Tibial nerve (tissue), 4 donors: ENCODE results near the gene HAGH. TPM values are rescaled to one million over a fixed set of nuclear protein-coding genes. Genes with fewer than 3 reads are reported as not detected.

Experiments
- DNase-seq, 2 donors: peaks; one replicate each; pipeline ENCODE4 v3.0.0-alpha.2; 2019; ENCODE audit warnings: low spot score in 2 of 2
- H3K27ac ChIP-seq, 4 donors: fragments of 200-600 bp; sonication (generic) in 3 of 4; one replicate each; pipeline ENCODE4 v1.5.1; 2017 to 2019; ENCODE audit warnings: mild to moderate bottlenecking in 1 of 4
- H3K27me3 ChIP-seq, 2 donors: fragments of 200-600 bp; sonication (generic) in 1 of 2; one replicate each; pipeline versions ENCODE4 v1.5.1 to v1.6.0; 2017 to 2019
- H3K36me3 ChIP-seq, 3 donors: fragments of 200-600 bp; sonication (generic); one replicate each; pipeline ENCODE4 v1.5.1; 2018 to 2019
- H3K4me1 ChIP-seq, 4 donors: fragments of 200-600 bp; sonication (generic) in 3 of 4; one replicate each; pipeline ENCODE4 v1.5.1; 2017 to 2019
- H3K4me3 ChIP-seq, 4 donors: fragments of 200-600 bp; sonication (generic) in 3 of 4; one replicate each; pipeline ENCODE4 v1.5.1; 2017 to 2019; ENCODE audit warnings: mild to moderate bottlenecking in 1 of 4, moderate library complexity in 1 of 4
- H3K9me3 ChIP-seq, 4 donors: fragments of 200-600 bp; sonication (generic) in 3 of 4; one replicate each; pipeline ENCODE4 v1.5.1; 2017 to 2019
- EP300 ChIP-seq, 2 donors: sonication (generic); formaldehyde crosslinking; IDR thresholded peaks; one replicate each; pipeline ENCODE4 v1.6.1; 2017; ENCODE audit warnings: antibody characterized with exemption in 2 of 2, mild to moderate bottlenecking in 1 of 2
- POLR2A ChIP-seq, 2 donors: fragments of 450-650 bp; IDR thresholded peaks; one replicate each; pipeline ENCODE4 v1.6.1; 2017; ENCODE audit warnings: antibody characterized with exemption in 2 of 2, mild to moderate bottlenecking in 2 of 2, moderate library complexity in 2 of 2
- WGBS, 2 donors: methylation state at CpG; one replicate each; pipeline ENCODE4 v1.1.5; 2018; 5-methylcytosine and 5-hydroxymethylcytosine counted together
- total RNA-seq, 4 donors: library from RNA; depleted of rRNA; stranded (reverse); fragments of >200 nt; gene quantifications; one replicate each; pipeline ENCODE4 v1.1.0, GENCODE V29; 2016
- TF ChIP-seq, protein P1 (sequence below), 5 experiments: fragments of 200-600 bp in 3 of 5; fragments of 450-650 bp in 2 of 5; sonication (generic) in 3 of 5; IDR thresholded peaks; one replicate each; pipeline ENCODE4 v1.5.1; 2016 to 2019; ENCODE audit warnings: antibody characterized with exemption in 5 of 5, mild to moderate bottlenecking in 3 of 5, moderate library complexity in 2 of 5

Gene HAGH
- total RNA-seq, 4 donors from 2014 or later = 89.2 to 161 (median 100) TPM

DNA sequence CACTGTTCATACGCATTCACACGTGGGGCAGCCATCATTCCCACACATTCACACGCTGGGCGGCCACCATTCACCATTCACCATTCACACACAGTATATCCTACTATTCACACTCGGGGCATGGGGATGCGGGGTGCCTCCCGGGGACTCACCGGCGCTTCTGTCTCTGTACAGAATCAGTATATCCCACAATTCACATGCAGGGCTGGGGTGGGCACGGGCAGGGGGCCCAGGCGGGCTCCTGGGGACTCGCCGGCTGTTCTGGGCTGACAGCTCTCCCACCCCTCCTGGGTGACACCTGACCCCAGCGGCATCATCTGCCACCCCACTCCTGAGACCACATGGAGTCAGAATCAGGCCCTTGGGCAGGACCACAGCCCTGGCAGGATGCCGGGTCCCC, 64.9 kb downstream of the HAGH start:
- TF ChIP-seq POLR2A (IDR thresholded peaks at IDR 0.05) (no peak), EP300 (IDR thresholded peaks at IDR 0.05) (no peak)
- TF ChIP-seq, protein P1, sequence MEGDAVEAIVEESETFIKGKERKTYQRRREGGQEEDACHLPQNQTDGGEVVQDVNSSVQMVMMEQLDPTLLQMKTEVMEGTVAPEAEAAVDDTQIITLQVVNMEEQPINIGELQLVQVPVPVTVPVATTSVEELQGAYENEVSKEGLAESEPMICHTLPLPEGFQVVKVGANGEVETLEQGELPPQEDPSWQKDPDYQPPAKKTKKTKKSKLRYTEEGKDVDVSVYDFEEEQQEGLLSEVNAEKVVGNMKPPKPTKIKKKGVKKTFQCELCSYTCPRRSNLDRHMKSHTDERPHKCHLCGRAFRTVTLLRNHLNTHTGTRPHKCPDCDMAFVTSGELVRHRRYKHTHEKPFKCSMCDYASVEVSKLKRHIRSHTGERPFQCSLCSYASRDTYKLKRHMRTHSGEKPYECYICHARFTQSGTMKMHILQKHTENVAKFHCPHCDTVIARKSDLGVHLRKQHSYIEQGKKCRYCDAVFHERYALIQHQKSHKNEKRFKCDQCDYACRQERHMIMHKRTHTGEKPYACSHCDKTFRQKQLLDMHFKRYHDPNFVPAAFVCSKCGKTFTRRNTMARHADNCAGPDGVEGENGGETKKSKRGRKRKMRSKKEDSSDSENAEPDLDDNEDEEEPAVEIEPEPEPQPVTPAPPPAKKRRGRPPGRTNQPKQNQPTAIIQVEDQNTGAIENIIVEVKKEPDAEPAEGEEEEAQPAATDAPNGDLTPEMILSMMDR (IDR thresholded peaks at IDR 0.05) = no peak
- Histone ChIP-seq H3K4me3 (no peak overlapping the region), H3K4me1 (peaks cover 0 to 14% (median 0%) of the 10 kb centered on the region in 4 donors), H3K36me3 (peaks cover 2 to 100% (median 30%) of the 10 kb centered on the region in 3 donors), H3K27ac (no peak overlapping the region), H3K9me3 (no peaks in the 10 kb centered on the region), H3K27me3 (no peaks in the 10 kb centered on the region)
- 90 to 93% methylated on average over 12 to 15 of the region's 15 CpGs for WGBS, 2 donors
- DNase-seq = no peak

DNA sequence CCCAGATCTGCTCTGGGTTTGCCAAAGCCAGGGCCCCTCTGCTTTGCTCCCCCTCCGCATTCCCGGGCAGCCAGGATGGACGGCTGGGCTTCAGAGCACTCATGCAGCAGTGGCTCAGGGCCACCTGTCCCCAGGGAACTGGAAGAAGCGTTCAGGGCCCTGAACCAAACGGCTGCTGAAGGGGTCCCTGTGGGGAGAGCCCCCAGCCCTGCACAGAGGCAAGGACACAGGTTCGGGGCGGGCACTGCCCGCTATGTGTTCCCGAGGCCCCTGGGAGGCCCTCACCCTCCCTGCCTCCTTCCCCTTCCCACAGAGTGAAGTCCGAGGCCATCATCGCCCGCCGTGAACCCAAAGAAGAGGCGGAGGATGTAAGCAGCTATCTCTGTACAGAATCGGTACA, 65.7 kb downstream of the HAGH start:
- H3K4me3 ChIP-seq = no peak overlapping the region

DNA sequence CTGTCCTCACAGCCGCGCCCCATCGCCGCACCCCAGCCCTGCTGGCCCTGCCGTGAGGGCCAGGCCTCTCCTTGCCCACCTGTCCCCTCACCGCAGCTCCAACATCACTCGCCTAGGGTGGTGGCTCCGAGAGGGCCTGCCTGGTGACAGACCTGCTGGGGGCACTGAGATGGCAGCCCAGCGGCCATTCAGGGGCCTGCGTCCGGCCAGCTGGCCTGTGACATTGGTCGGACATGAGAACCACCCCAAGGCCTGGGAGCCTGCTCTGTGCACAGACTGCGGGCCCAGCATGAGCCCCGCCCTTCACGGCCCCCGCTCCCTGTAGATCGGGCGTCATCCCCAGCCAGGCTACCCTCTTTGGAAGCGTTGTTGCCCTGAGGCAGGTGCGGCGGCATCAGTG, 67.1 kb downstream of the HAGH start:
- H3K4me1 ChIP-seq = peaks cover 0 to 13% (median 0%) of the 10 kb centered on the region in 4 donors
- 92 to 93% methylated on average over 20 to 21 of the region's 21 CpGs for WGBS, 2 donors
- peaks cover 0 to 98% (median 20%) of the 10 kb centered on the region in 3 donors for H3K36me3 ChIP-seq
- DNase-seq = no peak
- H3K4me3 ChIP-seq = no peak overlapping the region
- TF ChIP-seq POLR2A (IDR thresholded peaks at IDR 0.05) (no peak), EP300 (IDR thresholded peaks at IDR 0.05) (no peak)
- TF ChIP-seq, protein P1 (IDR thresholded peaks at IDR 0.05) = no peak
- H3K27ac ChIP-seq = no peak overlapping the region
- no peaks in the 10 kb centered on the region for H3K27me3 ChIP-seq
- no peaks in the 10 kb centered on the region for H3K9me3 ChIP-seq

More for the DNA sequence above, 65.7 kb downstream of the HAGH start:
- Histone ChIP-seq H3K9me3 (no peaks in the 10 kb centered on the region), H3K4me1 (peaks cover 0 to 14% (median 0%) of the 10 kb centered on the region in 4 donors), H3K36me3 (peaks cover 2 to 100% (median 23%) of the 10 kb centered on the region in 3 donors), H3K27ac (no peak overlapping the region), H3K27me3 (no peaks in the 10 kb centered on the region)
- TF ChIP-seq, protein P1 (IDR thresholded peaks at IDR 0.05) = no peak
- no peak for TF ChIP-seq POLR2A (IDR thresholded peaks at IDR 0.05)
- DNase-seq = no peak
- 91 to 92% methylated on average over 12 to 15 of the region's 15 CpGs for WGBS, 2 donors

DNA sequence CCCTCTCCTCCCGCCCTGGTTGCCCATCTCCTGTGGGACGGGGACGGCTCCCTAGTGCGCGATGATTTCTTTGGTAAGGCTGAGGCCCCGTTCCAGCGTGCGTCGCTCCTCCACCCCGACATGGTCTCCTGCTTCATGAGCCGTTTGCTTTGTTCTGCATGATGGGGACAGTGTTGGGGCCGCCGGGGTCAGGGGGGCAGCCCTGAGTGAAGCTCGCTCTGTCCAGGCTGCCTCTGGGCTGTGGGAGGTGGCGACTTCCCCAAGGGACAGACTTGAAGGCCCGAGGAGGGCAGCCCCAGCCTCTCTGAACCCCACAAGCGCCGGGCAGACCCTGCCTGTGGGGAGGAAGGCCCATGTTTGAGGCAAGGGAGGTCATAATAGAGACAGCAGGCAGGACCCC, 67.7 kb downstream of the HAGH start:
- Histone ChIP-seq H3K4me3 (no peak overlapping the region), H3K36me3 (peaks cover 0 to 98% (median 18%) of the 10 kb centered on the region in 3 donors), H3K4me1 (peaks cover 0 to 8% (median 0%) of the 10 kb centered on the region in 4 donors), H3K9me3 (no peaks in the 10 kb centered on the region), H3K27me3 (no peaks in the 10 kb centered on the region), H3K27ac (no peak overlapping the region)
- TF ChIP-seq EP300 (IDR thresholded peaks at IDR 0.05) = no peak
- no peak for TF ChIP-seq POLR2A (IDR thresholded peaks at IDR 0.05)
- TF ChIP-seq, protein P1 (IDR thresholded peaks at IDR 0.05) = no peak
- no peak for DNase-seq
- WGBS, 2 donors = 77 to 83% methylated on average over 17 to 18 of the region's 18 CpGs

DNA sequence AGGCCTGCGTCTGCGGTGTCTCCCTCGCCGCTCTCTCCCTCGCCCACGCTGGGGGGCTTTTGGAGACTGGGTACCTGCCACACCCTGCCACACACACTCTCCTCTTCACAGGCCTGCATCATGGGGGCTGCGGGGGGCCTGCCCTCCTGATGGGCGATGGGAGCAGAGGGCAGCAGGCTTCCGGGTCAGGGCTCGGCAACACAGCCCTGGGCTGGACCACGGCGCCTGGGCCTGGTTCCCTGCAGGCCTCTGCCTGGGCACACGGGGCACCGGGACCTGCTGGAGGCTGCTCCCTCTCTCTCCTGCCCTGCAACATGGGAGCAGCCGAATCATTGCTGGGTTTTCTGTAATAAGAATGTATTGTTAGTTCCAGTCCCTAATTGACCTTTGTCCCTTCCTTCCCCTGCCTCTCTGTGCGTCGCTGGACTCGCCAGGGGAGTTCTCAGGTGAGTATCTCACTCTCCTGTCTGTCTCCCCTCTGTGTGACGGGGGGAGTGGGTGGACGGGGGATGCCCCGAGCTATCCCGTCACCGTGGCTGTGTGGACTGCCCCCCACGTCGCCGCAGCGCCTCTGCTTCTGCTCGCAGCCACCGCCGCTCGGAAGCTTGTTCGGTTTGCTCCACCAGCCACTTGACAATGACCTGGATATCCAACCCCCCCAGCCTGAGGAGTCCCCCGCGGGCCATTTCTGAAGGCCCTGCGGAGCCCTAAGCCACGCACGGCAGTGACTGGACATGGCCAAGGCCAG, 68.7 kb downstream of the HAGH start:
- Histone ChIP-seq H3K27me3 (no peaks in the 10 kb centered on the region), H3K9me3 (no peaks in the 10 kb centered on the region), H3K4me3 (no peak overlapping the region), H3K27ac (peak overlapping the region in 1 of 4 donors; percentile 7), H3K4me1 (no peaks in the 10 kb centered on the region), H3K36me3 (peaks cover 0 to 92% (median 13%) of the 10 kb centered on the region in 3 donors)
- TF ChIP-seq, protein P1 (IDR thresholded peaks at IDR 0.05) = no peak
- TF ChIP-seq EP300 (IDR thresholded peaks at IDR 0.05) (no peak), POLR2A (IDR thresholded peaks at IDR 0.05) (no peak)
- WGBS, 2 donors = 91 to 93% methylated on average over 30 to 37 of the region's 37 CpGs
- DNase-seq = no peak
